Inferior parietal cortex (tissue), 1 donor: ENCODE measurements around the gene CDYL.
"Not testable (repeated sequence)": the region's sequence is repeated elsewhere in the genome, so short reads cannot be mapped to it uniquely, and the experiment has no call there.

Experiments
- DNase-seq: peaks from one replicate; pipeline ENCODE4 v3.0.0-alpha.2; 2016; ENCODE audit errors: extremely low spot score

Gene CDYL

DNA sequence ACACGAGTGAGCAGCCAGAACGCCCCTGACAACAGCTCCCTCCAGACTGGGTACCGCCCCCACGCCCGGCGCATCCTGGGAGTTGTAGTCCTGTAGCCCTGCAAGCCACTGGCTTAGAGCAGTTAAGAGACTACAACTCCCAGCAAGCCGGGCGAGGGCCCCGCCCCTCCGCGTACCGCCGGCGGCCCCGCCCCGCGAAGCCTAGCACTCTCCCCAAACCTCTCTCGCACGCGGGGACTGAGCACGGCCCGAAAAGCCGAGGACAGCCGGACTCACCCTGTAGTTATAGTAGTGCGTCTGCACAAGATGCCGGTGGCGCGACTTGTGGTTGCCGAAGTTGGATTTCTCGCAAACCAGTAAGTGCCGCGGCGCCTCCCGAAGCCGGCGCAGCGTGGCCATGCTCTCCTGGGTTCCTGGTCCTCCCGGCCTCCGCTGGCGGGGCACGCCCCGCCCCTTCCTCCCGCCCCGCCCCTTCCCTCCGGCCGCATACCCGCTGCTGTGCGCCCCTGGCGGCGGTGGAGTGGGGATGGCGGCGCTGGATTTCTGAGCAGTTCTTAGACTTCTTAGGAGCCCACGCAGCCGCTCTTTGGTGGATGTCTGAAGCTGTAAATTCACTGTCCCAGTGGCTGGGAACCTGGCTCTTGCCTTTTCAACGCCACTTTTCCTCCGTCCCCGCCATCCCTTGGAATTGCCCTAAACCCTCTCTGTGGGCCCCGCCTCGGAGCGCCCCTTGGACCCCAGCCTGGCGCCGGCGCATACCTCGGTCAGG, 227.6 kb downstream of the CDYL start, which contains the start of gene RPP40:
RPP40 (minus strand) TSS at position 434 of the 769 bp plus-strand sequence; CDS start at position 399, 35 bp downstream.
- DNase-seq: peak; percentile 94

DNA sequence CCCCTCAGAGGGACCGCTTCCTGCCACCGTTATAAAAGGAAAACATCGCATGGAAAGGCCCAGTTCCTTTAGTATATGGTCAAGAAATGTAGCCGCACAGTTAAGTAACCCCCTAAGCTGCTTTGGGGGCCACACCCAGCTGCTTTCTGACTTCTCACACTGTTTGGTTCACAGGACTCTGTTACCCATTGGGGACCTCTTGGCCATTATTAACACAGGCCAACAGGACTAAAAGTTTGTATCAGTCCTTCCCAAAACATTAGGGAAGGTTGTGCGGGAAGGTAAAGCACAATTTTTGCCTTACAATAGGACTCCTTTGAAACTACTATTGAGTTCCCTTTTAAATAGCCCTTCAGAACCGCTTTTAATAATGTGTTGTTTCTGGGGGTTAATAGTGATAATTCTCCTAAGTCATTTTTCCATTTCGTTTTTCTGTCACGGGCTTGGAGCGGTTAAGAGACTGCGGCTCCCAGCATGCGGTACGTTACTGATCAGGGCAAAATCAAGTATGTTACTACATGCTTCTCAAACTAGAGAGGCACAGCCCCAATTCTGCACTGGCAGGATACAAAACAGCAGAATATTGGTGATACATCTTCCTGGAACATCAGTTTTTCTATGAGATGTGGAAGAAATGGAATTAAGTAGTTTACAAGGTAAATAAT, 228.3 kb downstream of the CDYL start:
- DNase-seq: peak; percentile 17

DNA sequence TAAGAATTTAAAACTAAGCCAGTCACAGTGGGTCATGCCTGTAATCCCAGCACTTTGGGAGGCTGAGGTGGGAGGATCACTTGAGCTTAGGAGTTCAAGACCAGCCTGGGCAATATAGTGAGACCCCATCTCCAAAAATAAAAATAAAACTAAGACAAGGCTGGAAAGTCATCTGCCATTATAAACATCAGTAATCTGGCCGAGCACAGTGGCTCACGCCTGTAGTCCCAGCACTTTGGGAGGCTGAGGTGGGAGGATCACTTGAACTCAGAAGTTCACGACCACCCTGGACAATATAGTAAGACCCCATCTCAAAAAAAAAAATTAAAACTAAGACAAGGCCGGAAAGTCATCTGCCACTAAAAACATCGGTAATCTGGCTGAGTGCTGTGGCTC, 228.8 kb downstream of the CDYL start:
- DNase-seq: not testable (repeated sequence)
